HEK293 (cell line): ENCODE results near the gene LATS1.

Experiments
- INSM2 ChIP-seq: fragments of 450-650 bp; formaldehyde crosslinking; IDR thresholded peaks from 2 replicates; pipeline ENCODE4 v1.5.1; 2016; ENCODE audit warnings: missing biosample characterization, missing genetic modification characterization
- KLF1 ChIP-seq: fragments of 450-650 bp; formaldehyde crosslinking; IDR thresholded peaks from 2 replicates; pipeline ENCODE4 v1.5.1; 2016; ENCODE audit warnings: missing biosample characterization, missing genetic modification characterization
- OVOL3 ChIP-seq: fragments of 450-650 bp; formaldehyde crosslinking; IDR thresholded peaks from 2 replicates; pipeline ENCODE4 v1.5.1; 2016; ENCODE audit warnings: missing biosample characterization, missing genetic modification characterization
- PRDM6 ChIP-seq: fragments of 450-650 bp; formaldehyde crosslinking; IDR thresholded peaks from 2 replicates; pipeline ENCODE4 v1.5.1; 2017; ENCODE audit warnings: missing biosample characterization, missing genetic modification characterization
- SALL2 ChIP-seq: fragments of 450-650 bp; formaldehyde crosslinking; IDR thresholded peaks from 2 replicates; pipeline ENCODE4 v1.5.0; 2017; ENCODE audit warnings: missing biosample characterization, mild to moderate bottlenecking, missing genetic modification characterization, borderline replicate concordance
- SETDB1 ChIP-seq: IDR thresholded peaks from one replicate; pipeline ENCODE4 v1.6.1; 2017; ENCODE audit warnings: mild to moderate bottlenecking, low read length, moderate library complexity, mixed read lengths; ENCODE audit not compliant: insufficient read length
- ZBTB7A ChIP-seq: fragments of 450-650 bp; formaldehyde crosslinking; IDR thresholded peaks from 2 replicates; pipeline ENCODE4 v1.5.1; 2016; ENCODE audit warnings: low read depth, missing biosample characterization, missing genetic modification characterization
- ZNF114 ChIP-seq: fragments of 450-650 bp; formaldehyde crosslinking; IDR thresholded peaks from 2 replicates; pipeline ENCODE4 v1.5.0; 2017; ENCODE audit warnings: missing biosample characterization, missing genetic modification characterization
- ZNF132 ChIP-seq: fragments of 450-650 bp; formaldehyde crosslinking; IDR thresholded peaks from 2 replicates; pipeline ENCODE4 v1.5.1; 2017; ENCODE audit warnings: missing biosample characterization, missing genetic modification characterization, borderline replicate concordance
- ZNF155 ChIP-seq: fragments of 450-650 bp; formaldehyde crosslinking; IDR thresholded peaks from 2 replicates; pipeline ENCODE4 v1.5.1; 2016; ENCODE audit warnings: missing biosample characterization, missing genetic modification characterization
- ZNF324 ChIP-seq: fragments of 450-650 bp; formaldehyde crosslinking; IDR thresholded peaks from 2 replicates; pipeline ENCODE4 v1.5.1; 2016; ENCODE audit warnings: missing biosample characterization, missing genetic modification characterization
- ZNF416 ChIP-seq: fragments of 450-650 bp; formaldehyde crosslinking; IDR thresholded peaks from 2 replicates; pipeline ENCODE4 v1.5.1; 2016; ENCODE audit warnings: missing biosample characterization, missing genetic modification characterization
- ZNF433 ChIP-seq: fragments of 450-650 bp; formaldehyde crosslinking; IDR thresholded peaks from 2 replicates; pipeline ENCODE4 v1.5.1; 2016; ENCODE audit warnings: missing biosample characterization, missing genetic modification characterization, low read depth
- ZNF48 ChIP-seq: fragments of 450-650 bp; formaldehyde crosslinking; IDR thresholded peaks from 2 replicates; pipeline ENCODE4 v1.5.1; 2016; ENCODE audit warnings: missing biosample characterization, missing genetic modification characterization
- ZNF501 ChIP-seq: fragments of 450-650 bp; formaldehyde crosslinking; IDR thresholded peaks from 2 replicates; pipeline ENCODE4 v1.5.1; 2016; ENCODE audit warnings: missing biosample characterization, missing genetic modification characterization
- ZNF571 ChIP-seq: fragments of 450-650 bp; formaldehyde crosslinking; IDR thresholded peaks from 2 replicates; pipeline ENCODE4 v1.5.0; 2017; ENCODE audit warnings: missing biosample characterization, missing genetic modification characterization
- ZNF600 ChIP-seq: fragments of 450-650 bp; formaldehyde crosslinking; IDR thresholded peaks from 2 replicates; pipeline ENCODE4 v1.5.1; 2016; ENCODE audit warnings: missing biosample characterization, missing genetic modification characterization
- ZNF629 ChIP-seq: fragments of 450-650 bp; formaldehyde crosslinking; IDR thresholded peaks from 2 replicates; pipeline ENCODE4 v1.5.1; 2017; ENCODE audit warnings: missing biosample characterization, missing genetic modification characterization
- ZNF639 ChIP-seq: fragments of 450-650 bp; formaldehyde crosslinking; IDR thresholded peaks from 2 replicates; pipeline ENCODE4 v1.5.1; 2016; ENCODE audit warnings: missing biosample characterization, missing genetic modification characterization
- ZNF670 ChIP-seq: fragments of 450-650 bp; formaldehyde crosslinking; IDR thresholded peaks from 2 replicates; pipeline ENCODE4 v1.5.1; 2016; ENCODE audit warnings: missing biosample characterization, missing genetic modification characterization, low read depth
- ZNF701 ChIP-seq: fragments of 450-650 bp; formaldehyde crosslinking; IDR thresholded peaks from 2 replicates; pipeline ENCODE4 v1.5.1; 2016; ENCODE audit warnings: missing biosample characterization, missing genetic modification characterization
- ZNF791 ChIP-seq: fragments of 450-650 bp; formaldehyde crosslinking; IDR thresholded peaks from 2 replicates; pipeline ENCODE4 v1.5.1; 2016; ENCODE audit warnings: missing biosample characterization, missing genetic modification characterization
- ZNF792 ChIP-seq: fragments of 450-650 bp; formaldehyde crosslinking; IDR thresholded peaks from 2 replicates; pipeline ENCODE4 v1.5.1; 2016; ENCODE audit warnings: missing biosample characterization, missing genetic modification characterization
- ZNF843 ChIP-seq: fragments of 450-650 bp; formaldehyde crosslinking; IDR thresholded peaks from 2 replicates; pipeline ENCODE4 v1.5.1; 2016; ENCODE audit warnings: missing biosample characterization, missing genetic modification characterization
- TF ChIP-seq, protein P1 (sequence below): fragments of 450-650 bp; formaldehyde crosslinking; IDR thresholded peaks from 2 replicates; pipeline ENCODE4 v1.5.1; 2016; ENCODE audit warnings: missing biosample characterization, missing genetic modification characterization
- TF ChIP-seq, protein P2 (sequence below): fragments of 450-650 bp; formaldehyde crosslinking; IDR thresholded peaks from 2 replicates; pipeline ENCODE4 v1.5.1; 2016; ENCODE audit warnings: missing biosample characterization, missing genetic modification characterization, borderline replicate concordance
- TF ChIP-seq, protein P3 (sequence below): fragments of 450-650 bp; formaldehyde crosslinking; IDR thresholded peaks from 2 replicates; pipeline ENCODE4 v1.5.0; 2017; ENCODE audit warnings: missing biosample characterization, missing genetic modification characterization, borderline replicate concordance
- TF ChIP-seq, protein P4 (sequence below): fragments of 450-650 bp; formaldehyde crosslinking; IDR thresholded peaks from 2 replicates; pipeline ENCODE4 v1.5.1; 2016; ENCODE audit warnings: missing biosample characterization, missing genetic modification characterization, low read depth

Gene LATS1

GRCh38 chr6:149749594-149750135 is 31.8 kb upstream of the LATS1 start, which contains the start of gene PCMT1 (continued):
- TF ChIP-seq, protein P1, sequence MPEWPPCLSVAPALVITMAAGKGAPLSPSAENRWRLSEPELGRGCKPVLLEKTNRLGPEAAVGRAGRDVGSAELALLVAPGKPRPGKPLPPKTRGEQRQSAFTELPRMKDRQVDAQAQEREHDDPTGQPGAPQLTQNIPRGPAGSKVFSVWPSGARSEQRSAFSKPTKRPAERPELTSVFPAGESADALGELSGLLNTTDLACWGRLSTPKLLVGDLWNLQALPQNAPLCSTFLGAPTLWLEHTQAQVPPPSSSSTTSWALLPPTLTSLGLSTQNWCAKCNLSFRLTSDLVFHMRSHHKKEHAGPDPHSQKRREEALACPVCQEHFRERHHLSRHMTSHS (tag by site-specific recombination), result no peak
- no peak for TF ChIP-seq ZNF155
- TF ChIP-seq ZNF48, result no peak
- no peak for TF ChIP-seq PRDM6
- peak; percentile 68 for TF ChIP-seq ZNF792
- 0 out of 2 replicates have a peak, but pooled peaks have one; percentile 35 for TF ChIP-seq ZNF629
- no peak for TF ChIP-seq OVOL3 (tag by site-specific recombination)
- TF ChIP-seq ZNF670 (tag by site-specific recombination), result no peak
- peak; percentile 93 for TF ChIP-seq ZNF501 (tag by site-specific recombination)
- TF ChIP-seq ZBTB7A, result no peak; the same call in 1 of the 2 replicates
- no peak for TF ChIP-seq SETDB1
- TF ChIP-seq, protein P2, sequence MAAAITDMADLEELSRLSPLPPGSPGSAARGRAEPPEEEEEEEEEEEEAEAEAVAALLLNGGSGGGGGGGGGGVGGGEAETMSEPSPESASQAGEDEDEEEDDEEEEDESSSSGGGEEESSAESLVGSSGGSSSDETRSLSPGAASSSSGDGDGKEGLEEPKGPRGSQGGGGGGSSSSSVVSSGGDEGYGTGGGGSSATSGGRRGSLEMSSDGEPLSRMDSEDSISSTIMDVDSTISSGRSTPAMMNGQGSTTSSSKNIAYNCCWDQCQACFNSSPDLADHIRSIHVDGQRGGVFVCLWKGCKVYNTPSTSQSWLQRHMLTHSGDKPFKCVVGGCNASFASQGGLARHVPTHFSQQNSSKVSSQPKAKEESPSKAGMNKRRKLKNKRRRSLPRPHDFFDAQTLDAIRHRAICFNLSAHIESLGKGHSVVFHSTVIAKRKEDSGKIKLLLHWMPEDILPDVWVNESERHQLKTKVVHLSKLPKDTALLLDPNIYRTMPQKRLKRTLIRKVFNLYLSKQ (tag by site-specific recombination), result 0 out of 2 replicates have a peak, but pooled peaks have one; percentile 4
- peak; percentile 97 for TF ChIP-seq ZNF600
- TF ChIP-seq KLF1 (tag by site-specific recombination), result peak; percentile 94
- TF ChIP-seq ZNF639 (tag by site-specific recombination), result peak; percentile 27; the same call in 1 of the 2 replicates
- TF ChIP-seq, protein P3, sequence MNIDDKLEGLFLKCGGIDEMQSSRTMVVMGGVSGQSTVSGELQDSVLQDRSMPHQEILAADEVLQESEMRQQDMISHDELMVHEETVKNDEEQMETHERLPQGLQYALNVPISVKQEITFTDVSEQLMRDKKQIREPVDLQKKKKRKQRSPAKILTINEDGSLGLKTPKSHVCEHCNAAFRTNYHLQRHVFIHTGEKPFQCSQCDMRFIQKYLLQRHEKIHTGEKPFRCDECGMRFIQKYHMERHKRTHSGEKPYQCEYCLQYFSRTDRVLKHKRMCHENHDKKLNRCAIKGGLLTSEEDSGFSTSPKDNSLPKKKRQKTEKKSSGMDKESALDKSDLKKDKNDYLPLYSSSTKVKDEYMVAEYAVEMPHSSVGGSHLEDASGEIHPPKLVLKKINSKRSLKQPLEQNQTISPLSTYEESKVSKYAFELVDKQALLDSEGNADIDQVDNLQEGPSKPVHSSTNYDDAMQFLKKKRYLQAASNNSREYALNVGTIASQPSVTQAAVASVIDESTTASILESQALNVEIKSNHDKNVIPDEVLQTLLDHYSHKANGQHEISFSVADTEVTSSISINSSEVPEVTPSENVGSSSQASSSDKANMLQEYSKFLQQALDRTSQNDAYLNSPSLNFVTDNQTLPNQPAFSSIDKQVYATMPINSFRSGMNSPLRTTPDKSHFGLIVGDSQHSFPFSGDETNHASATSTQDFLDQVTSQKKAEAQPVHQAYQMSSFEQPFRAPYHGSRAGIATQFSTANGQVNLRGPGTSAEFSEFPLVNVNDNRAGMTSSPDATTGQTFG, result no peak
- TF ChIP-seq ZNF433, result no peak
- TF ChIP-seq ZNF132, result no peak
- peak; percentile 65 for TF ChIP-seq ZNF843 (tag by site-specific recombination)
- no peak for TF ChIP-seq ZNF701 (tag by site-specific recombination)
- TF ChIP-seq ZNF324 (tag by site-specific recombination), result peak; percentile 89
- no peak for TF ChIP-seq SALL2
- no peak for TF ChIP-seq ZNF791 (tag by site-specific recombination)
- no peak for TF ChIP-seq ZNF416 (tag by site-specific recombination)
- no peak for TF ChIP-seq ZNF571 (tag by site-specific recombination)
- TF ChIP-seq INSM2, result peak; percentile 47; the same call in 1 of the 2 replicates
- TF ChIP-seq ZNF114 (tag by site-specific recombination), result no peak
- TF ChIP-seq, protein P4, sequence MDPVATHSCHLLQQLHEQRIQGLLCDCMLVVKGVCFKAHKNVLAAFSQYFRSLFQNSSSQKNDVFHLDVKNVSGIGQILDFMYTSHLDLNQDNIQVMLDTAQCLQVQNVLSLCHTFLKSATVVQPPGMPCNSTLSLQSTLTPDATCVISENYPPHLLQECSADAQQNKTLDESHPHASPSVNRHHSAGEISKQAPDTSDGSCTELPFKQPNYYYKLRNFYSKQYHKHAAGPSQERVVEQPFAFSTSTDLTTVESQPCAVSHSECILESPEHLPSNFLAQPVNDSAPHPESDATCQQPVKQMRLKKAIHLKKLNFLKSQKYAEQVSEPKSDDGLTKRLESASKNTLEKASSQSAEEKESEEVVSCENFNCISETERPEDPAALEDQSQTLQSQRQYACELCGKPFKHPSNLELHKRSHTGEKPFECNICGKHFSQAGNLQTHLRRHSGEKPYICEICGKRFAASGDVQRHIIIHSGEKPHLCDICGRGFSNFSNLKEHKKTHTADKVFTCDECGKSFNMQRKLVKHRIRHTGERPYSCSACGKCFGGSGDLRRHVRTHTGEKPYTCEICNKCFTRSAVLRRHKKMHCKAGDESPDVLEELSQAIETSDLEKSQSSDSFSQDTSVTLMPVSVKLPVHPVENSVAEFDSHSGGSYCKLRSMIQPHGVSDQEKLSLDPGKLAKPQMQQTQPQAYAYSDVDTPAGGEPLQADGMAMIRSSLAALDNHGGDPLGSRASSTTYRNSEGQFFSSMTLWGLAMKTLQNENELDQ (tag by site-specific recombination), result no peak
